ENCODE results near the gene MYRIP. TPM values are rescaled to one million over a fixed set of nuclear protein-coding genes. Genes with fewer than 3 reads are reported as not detected.

The MYRIP gene
- total and polyA plus RNA-seq, 2 experiments from 2014 or later = 1.5 to 1.8 TPM

- Histone ChIP-seq H3K27ac (ENCODE audit: low read depth) (no peak overlapping the region), H3K36me3 (ENCODE audit: insufficient read depth) (no peaks in the 10 kb centered on the region), H3K9me2 (ENCODE audit: insufficient read depth) (peaks cover 2% of the 10 kb centered on the region; the same call in 1 of the 2 replicates), H3K27me3 (ENCODE audit: insufficient read depth) (no peaks in the 10 kb centered on the region), H3K79me2 (replicated peaks; ENCODE audit: insufficient read depth) (no peaks in the 10 kb centered on the region), H3K4me1 (ENCODE audit: insufficient read depth) (no peaks in the 10 kb centered on the region), H4K20me1 (replicated peaks; ENCODE audit: insufficient read depth) (no peaks in the 10 kb centered on the region), H3K4me2 (no peak overlapping the region), H3F3A (replicated peaks; ENCODE audit: low read depth) (no peaks in the 10 kb centered on the region), H3K4me3 (no peak overlapping the region), H2AFZ (no peak overlapping the region)
- DNase-seq (ENCODE audit: low spot score) (no peak), ATAC-seq (no peak)
- Mint-ChIP-seq H3K36me3 (ENCODE audit: low read depth) (no peaks in the 10 kb centered on the region), H3K4me1 (peaks cover 5% of the 10 kb centered on the region; the same call in 2 of the 3 replicates), H3K27me3 (ENCODE audit: insufficient read depth, low read depth, poor library complexity) (peaks cover 8% of the 10 kb centered on the region), H3K4me3 (no peak overlapping the region), H3K9me3 (no peaks in the 10 kb centered on the region), H3K27ac (no peak overlapping the region)
- TF ChIP-seq ZNF114 (CRISPR knock-in tag; IDR thresholded peaks at IDR 0.05) (no peak), EZH2phosphoT487 (IDR thresholded peaks at IDR 0.05; ENCODE audit: unreplicated experiment) (no peak), POLR2AphosphoS5 (IDR thresholded peaks at IDR 0.05; ENCODE audit: low read depth) (no peak), ETS1 (IDR thresholded peaks at IDR 0.05) (no peak)
- TF ChIP-seq, protein P1, sequence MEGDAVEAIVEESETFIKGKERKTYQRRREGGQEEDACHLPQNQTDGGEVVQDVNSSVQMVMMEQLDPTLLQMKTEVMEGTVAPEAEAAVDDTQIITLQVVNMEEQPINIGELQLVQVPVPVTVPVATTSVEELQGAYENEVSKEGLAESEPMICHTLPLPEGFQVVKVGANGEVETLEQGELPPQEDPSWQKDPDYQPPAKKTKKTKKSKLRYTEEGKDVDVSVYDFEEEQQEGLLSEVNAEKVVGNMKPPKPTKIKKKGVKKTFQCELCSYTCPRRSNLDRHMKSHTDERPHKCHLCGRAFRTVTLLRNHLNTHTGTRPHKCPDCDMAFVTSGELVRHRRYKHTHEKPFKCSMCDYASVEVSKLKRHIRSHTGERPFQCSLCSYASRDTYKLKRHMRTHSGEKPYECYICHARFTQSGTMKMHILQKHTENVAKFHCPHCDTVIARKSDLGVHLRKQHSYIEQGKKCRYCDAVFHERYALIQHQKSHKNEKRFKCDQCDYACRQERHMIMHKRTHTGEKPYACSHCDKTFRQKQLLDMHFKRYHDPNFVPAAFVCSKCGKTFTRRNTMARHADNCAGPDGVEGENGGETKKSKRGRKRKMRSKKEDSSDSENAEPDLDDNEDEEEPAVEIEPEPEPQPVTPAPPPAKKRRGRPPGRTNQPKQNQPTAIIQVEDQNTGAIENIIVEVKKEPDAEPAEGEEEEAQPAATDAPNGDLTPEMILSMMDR (conservative IDR thresholded peaks at IDR 0.05; ENCODE audit: low read depth in 2 of 2) = no peak
These were observed 41.3 kb downstream of the MYRIP start for GRCh38 chr3:39850716-39851032.

DNA sequence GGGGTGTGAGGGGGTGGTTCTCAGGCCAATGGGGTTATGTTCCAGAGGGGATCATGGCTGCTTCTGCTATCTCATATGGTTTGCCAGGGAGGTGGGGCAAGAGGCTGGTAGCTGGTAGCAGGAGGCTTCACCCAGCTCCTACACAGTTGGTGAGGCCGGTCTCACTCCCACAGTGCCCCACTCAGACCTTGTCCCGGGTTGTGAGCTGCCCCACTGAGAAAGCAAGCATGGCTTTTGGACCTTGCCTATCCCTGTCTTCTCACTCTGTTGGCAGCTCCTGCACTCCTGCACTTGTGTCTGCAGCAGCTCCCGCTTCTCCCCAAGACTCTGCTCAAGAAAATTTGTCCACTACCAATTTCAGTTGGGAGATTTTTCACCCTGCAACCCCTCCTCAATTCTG is 46.1 kb downstream of the MYRIP start:
- Histone ChIP-seq H3K79me2 (replicated peaks; ENCODE audit: insufficient read depth) (no peaks in the 10 kb centered on the region), H3K27me3 (ENCODE audit: insufficient read depth) (no peaks in the 10 kb centered on the region), H3K27ac (ENCODE audit: low read depth) (no peak overlapping the region), H3K4me2 (no peak overlapping the region), H2AFZ (no peak overlapping the region), H3K4me3 (no peak overlapping the region), H4K20me1 (replicated peaks; ENCODE audit: insufficient read depth) (no peaks in the 10 kb centered on the region), H3K9me2 (ENCODE audit: insufficient read depth) (peaks cover 3% of the 10 kb centered on the region; the same call in 1 of the 2 replicates), H3F3A (replicated peaks; ENCODE audit: low read depth) (no peaks in the 10 kb centered on the region), H3K36me3 (ENCODE audit: insufficient read depth) (no peaks in the 10 kb centered on the region), H3K4me1 (ENCODE audit: insufficient read depth) (no peaks in the 10 kb centered on the region)
- Mint-ChIP-seq H3K9me3 (peaks cover 2% of the 10 kb centered on the region; the same call in 2 of the 3 replicates), H3K27ac (no peak overlapping the region), H3K4me1 (no peaks in the 10 kb centered on the region), H3K4me3 (no peak overlapping the region), H3K36me3 (ENCODE audit: low read depth) (no peaks in the 10 kb centered on the region), H3K27me3 (ENCODE audit: insufficient read depth, low read depth, poor library complexity) (no peaks in the 10 kb centered on the region)
- DNase-seq (ENCODE audit: low spot score) (no peak), ATAC-seq (no peak)
- TF ChIP-seq POLR2AphosphoS5 (IDR thresholded peaks at IDR 0.05; ENCODE audit: low read depth) (no peak), EZH2phosphoT487 (IDR thresholded peaks at IDR 0.05; ENCODE audit: unreplicated experiment) (no peak), ZNF331 (CRISPR knock-in tag; IDR thresholded peaks at IDR 0.05; ENCODE audit: low read depth) (no peak), JUNB (IDR thresholded peaks at IDR 0.05; ENCODE audit: unreplicated experiment) (no peak), ZNF462 (CRISPR knock-in tag; IDR thresholded peaks at IDR 0.05) (no peak), EZH2 (IDR thresholded peaks at IDR 0.05; ENCODE audit: low read depth, unreplicated experiment) (no peak), NANOG (IDR thresholded peaks at IDR 0.05; ENCODE audit: borderline replicate concordance) (no peak), ZNF114 (CRISPR knock-in tag; IDR thresholded peaks at IDR 0.05) (no peak)
